ENCODE results near the gene TECPR2. TPM values are rescaled to one million over a fixed set of nuclear protein-coding genes. Genes with fewer than 3 reads are reported as not detected.

Gene TECPR2
- total and polyA plus RNA-seq, 2 of the 13 experiments (the other 11 are each of a cell fraction or from before 2014, with no cell fraction given) = 3.5 to 5.7 TPM

DNA sequence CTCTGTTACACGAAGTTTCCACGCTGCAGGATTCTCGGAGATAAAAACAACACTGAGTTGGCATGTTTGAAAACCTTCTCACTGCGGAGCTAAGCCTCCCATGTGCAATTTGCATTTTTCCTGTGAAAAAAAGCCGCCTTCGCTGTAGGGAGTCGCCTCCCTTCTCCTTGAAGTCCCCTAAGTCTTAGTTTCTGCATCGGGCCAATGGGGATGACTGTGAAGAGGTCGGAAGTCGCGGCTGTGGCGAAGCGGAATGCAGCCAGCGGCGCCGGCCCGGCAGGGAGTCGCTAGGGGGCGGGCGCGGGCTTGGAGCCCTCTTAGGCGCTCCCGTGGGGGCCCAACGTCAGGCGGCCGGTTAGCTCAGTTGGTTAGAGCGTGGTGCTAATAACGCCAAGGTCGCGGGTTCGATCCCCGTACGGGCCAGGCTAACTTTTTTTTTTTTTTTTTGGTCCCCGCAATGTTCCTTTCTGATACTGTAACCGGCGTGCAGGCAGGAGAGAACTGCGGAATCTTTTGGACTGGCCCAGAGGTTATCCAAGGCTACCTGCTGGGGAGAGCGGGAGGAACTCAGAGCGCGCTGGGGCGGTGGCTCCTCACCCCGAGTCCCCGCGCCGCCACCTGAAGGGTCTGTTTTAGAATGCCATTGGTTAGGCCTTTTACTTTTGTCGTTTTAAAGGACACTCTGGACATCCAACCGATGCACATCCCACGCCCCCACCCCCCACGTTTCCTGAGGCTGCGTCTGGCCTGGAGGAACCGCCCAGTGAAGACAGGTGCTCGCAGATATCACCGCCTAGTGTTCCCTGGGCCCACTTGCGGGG lies 45.8 kb upstream of the TECPR2 start (continued):
- no peak for TF ChIP-seq MATR3 (CRISPR knock-in tag; IDR thresholded peaks at IDR 0.05)
- no peak for TF ChIP-seq HOXA7 (CRISPR knock-in tag; IDR thresholded peaks at IDR 0.05)
- 0 out of 2 replicates have a peak, but pooled peaks have one; percentile 35 for TF ChIP-seq ETV6 (CRISPR knock-in tag; conservative IDR thresholded peaks at IDR 0.05)
- no peak; the same call in 1 of the 2 replicates for TF ChIP-seq SALL2 (CRISPR knock-in tag; IDR thresholded peaks at IDR 0.05)
- peak; percentile 41 for TF ChIP-seq ZNF883 (CRISPR knock-in tag; IDR thresholded peaks at IDR 0.05; ENCODE audit: not compliant biosample characterization)
- peak; percentile 29; the same call in 1 of the 2 replicates for TF ChIP-seq ARID5B (CRISPR knock-in tag; IDR thresholded peaks at IDR 0.05)
- TF ChIP-seq HDAC6 (IDR thresholded peaks at IDR 0.05; ENCODE audit: low read depth, low read length) = no peak
- TF ChIP-seq ZNF24 (IDR thresholded peaks at IDR 0.05) = peak; percentile 97
- TF ChIP-seq ZMAT5 (CRISPR knock-in tag; IDR thresholded peaks at IDR 0.05; ENCODE audit: borderline replicate concordance, low read depth) = no peak
- no peak for TF ChIP-seq NFATC3 (CRISPR knock-in tag; IDR thresholded peaks at IDR 0.05)
- peak; percentile 63; the same call in 1 of the 2 replicates for TF ChIP-seq ZNF792 (CRISPR knock-in tag; IDR thresholded peaks at IDR 0.05)
- TF ChIP-seq ZSCAN5A (CRISPR knock-in tag; IDR thresholded peaks at IDR 0.05; ENCODE audit: borderline replicate concordance) = no peak
- TF ChIP-seq, protein P1, sequence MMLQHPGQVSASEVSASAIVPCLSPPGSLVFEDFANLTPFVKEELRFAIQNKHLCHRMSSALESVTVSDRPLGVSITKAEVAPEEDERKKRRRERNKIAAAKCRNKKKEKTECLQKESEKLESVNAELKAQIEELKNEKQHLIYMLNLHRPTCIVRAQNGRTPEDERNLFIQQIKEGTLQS (CRISPR knock-in tag; IDR thresholded peaks at IDR 0.05) = no peak
- no peak for TF ChIP-seq IKZF1 (IDR thresholded peaks at IDR 0.05)
- 0 out of 2 replicates have a peak, but pooled peaks have one; percentile 41 for TF ChIP-seq KLF6 (CRISPR knock-in tag; IDR thresholded peaks at IDR 0.05)
- TF ChIP-seq CEBPB (IDR thresholded peaks at IDR 0.05; ENCODE audit: borderline replicate concordance, low read depth, low read length) = no peak
- no peak for TF ChIP-seq GTF2F1 (IDR thresholded peaks at IDR 0.05; ENCODE audit: low read length)
- TF ChIP-seq PTBP1 (IDR thresholded peaks at IDR 0.05; ENCODE audit: low read depth, low read length, poor library complexity, severe bottlenecking) = no peak
- TF ChIP-seq SETDB1 (CRISPR knock-in tag; IDR thresholded peaks at IDR 0.05; ENCODE audit: borderline replicate concordance) = no peak
- no peak; the same call in 1 of the 2 replicates for TF ChIP-seq ZNF552 (CRISPR knock-in tag; IDR thresholded peaks at IDR 0.05; ENCODE audit: borderline replicate concordance)
- TF ChIP-seq BHLHE40 (IDR thresholded peaks at IDR 0.05; ENCODE audit: low read length) = no peak
- peak; percentile 68; the same call in 1 of the 2 replicates for TF ChIP-seq YEATS4 (CRISPR knock-in tag; IDR thresholded peaks at IDR 0.05; ENCODE audit: borderline replicate concordance)
- no peak for TF ChIP-seq SKI (IDR thresholded peaks at IDR 0.05; ENCODE audit: partially characterized antibody)
- TF ChIP-seq SIX4 (CRISPR knock-in tag; IDR thresholded peaks at IDR 0.05) = no peak
- TF ChIP-seq ZNF569 (CRISPR knock-in tag; IDR thresholded peaks at IDR 0.05; ENCODE audit: borderline replicate concordance) = no peak
- TF ChIP-seq ZNF484 (CRISPR knock-in tag; IDR thresholded peaks at IDR 0.05; ENCODE audit: borderline replicate concordance, low read depth) = no peak
